Upper lobe of left lung (tissue), 6 donors: ENCODE measurements around the gene SAPCD2. TPM values are rescaled to one million over a fixed set of nuclear protein-coding genes. Genes with fewer than 3 reads are reported as not detected.

ENCODE experiments used
- ATAC-seq, 2 donors: fragments of 200-7000 bp; cut with Tn5 transposase; one replicate each; pipeline ENCODE4 v1.9.1; 2022; ENCODE audit warnings: mild to moderate bottlenecking in 2 of 2, moderate library complexity in 2 of 2; ENCODE audit not compliant: low FRiP score in 2 of 2
- DNase-seq, 2 donors: peaks; one replicate each; pipeline ENCODE4 v3.0.0-alpha.2; 2019 to 2020
- H3K27ac ChIP-seq, 4 donors: fragments of 200-600 bp; sonication (generic); one replicate each; pipeline ENCODE4 v1.5.1; 2016 to 2019
- H3K27me3 ChIP-seq, 4 donors: fragments of 200-600 bp; sonication (generic); one replicate each; pipeline ENCODE4 v1.5.1; 2017 to 2019
- H3K36me3 ChIP-seq, 4 donors: fragments of 200-600 bp; sonication (generic); one replicate each; pipeline ENCODE4 v1.5.1; 2016 to 2019
- H3K4me1 ChIP-seq, 4 donors: fragments of 200-600 bp; sonication (generic); one replicate each; pipeline ENCODE4 v1.5.1; 2018 to 2019
- H3K4me3 ChIP-seq, 4 donors: fragments of 200-600 bp; sonication (generic); one replicate each; pipeline ENCODE4 v1.5.1; 2017 to 2019; ENCODE audit warnings: mild to moderate bottlenecking in 2 of 4, moderate library complexity in 1 of 4
- H3K9me3 ChIP-seq, 4 donors: fragments of 200-600 bp; sonication (generic); one replicate each; pipeline ENCODE4 v1.5.1; 2018 to 2019
- CTCF ChIP-seq, 6 experiments: fragments of 450-650 bp in 4 of 6; fragments of 200-600 bp in 2 of 6; sonication (generic) in 2 of 6; IDR thresholded peaks; one replicate each; pipeline ENCODE4 v1.5.1; 2016 to 2019; ENCODE audit warnings: antibody characterized with exemption in 6 of 6
- EP300 ChIP-seq, 4 donors: sonication (generic); formaldehyde crosslinking; IDR thresholded peaks; one replicate each; pipeline ENCODE4 v1.5.1; 2017; ENCODE audit warnings: antibody characterized with exemption in 4 of 4, control low read depth in 2 of 4
- POLR2A ChIP-seq, 4 donors: fragments of 450-650 bp; IDR thresholded peaks; one replicate each; pipeline ENCODE4 v1.5.1; 2016 to 2017; ENCODE audit warnings: antibody characterized with exemption in 4 of 4, mild to moderate bottlenecking in 2 of 4
- POLR2AphosphoS5 ChIP-seq, 2 donors: sonication (generic); formaldehyde crosslinking; IDR thresholded peaks; one replicate each; pipeline ENCODE4 v1.5.1; 2017; ENCODE audit warnings: antibody characterized with exemption in 2 of 2
- WGBS, 2 donors: methylation state at CpG; one replicate each; pipeline ENCODE4 v1.1.5; 2017 to 2018; 5-methylcytosine and 5-hydroxymethylcytosine counted together
- total RNA-seq, 6 donors: library from RNA; depleted of rRNA in 4 of 6; stranded (reverse); fragments of >200 nt in 4 of 6; gene quantifications; one replicate each; pipeline versions ENCODE4 v1.1.0 to v1.2.1, GENCODE V29; 2016 to 2021
- donor health status: DM: no; HTN: no; CAD: no; lungs with moderate emphysema.
- donor health status: DM: no; HTN: yes; CAD: no; lungs with severe emphysema.

The SAPCD2 gene
- total RNA-seq, 6 donors from 2014 or later = 0.69 to 6.8 (median 1.4) TPM

- H3K27me3 ChIP-seq = no peaks in the 10 kb centered on the region
- TF ChIP-seq EP300 (IDR thresholded peaks at IDR 0.05) (no peak), POLR2A (IDR thresholded peaks at IDR 0.05) (no peak), CTCF (IDR thresholded peaks at IDR 0.05) (no peak), POLR2AphosphoS5 (IDR thresholded peaks at IDR 0.05) (no peak)
- ATAC-seq = no peak
- H3K36me3 ChIP-seq = peaks cover 12 to 86% (median 74%) of the 10 kb centered on the region in 4 donors
- WGBS, 2 donors = 87 to 92% methylated on average over 17 to 34 of the region's 34 CpGs
- DNase-seq = no peak
- H3K9me3 ChIP-seq = no peaks in the 10 kb centered on the region
- H3K27ac ChIP-seq = no peak overlapping the region
- peaks cover 5 to 13% (median 7%) of the 10 kb centered on the region in 4 donors for H3K4me1 ChIP-seq
- H3K4me3 ChIP-seq = no peak overlapping the region
These were observed 39.1 kb upstream of the SAPCD2 start for GRCh38 chr9:137109250-137110146.

GRCh38 chr9:137108608-137109249 lies 38.4 kb upstream of the SAPCD2 start:
- peaks cover 13 to 94% (median 82%) of the 10 kb centered on the region in 4 donors for H3K36me3 ChIP-seq
- 85 to 100% methylated on average over 3 to 22 of the region's 29 CpGs for WGBS, 2 donors
- peaks cover 5 to 7% (median 6%) of the 10 kb centered on the region in 4 donors for H3K4me1 ChIP-seq
- H3K27ac ChIP-seq = no peak overlapping the region
- DNase-seq (peak in 1 of 2 donors; percentile 78), ATAC-seq (no peak)
- TF ChIP-seq CTCF (IDR thresholded peaks at IDR 0.05) (no peak), POLR2A (IDR thresholded peaks at IDR 0.05) (no peak), POLR2AphosphoS5 (IDR thresholded peaks at IDR 0.05) (no peak), EP300 (IDR thresholded peaks at IDR 0.05) (no peak)
- no peak overlapping the region for H3K4me3 ChIP-seq
- H3K27me3 ChIP-seq = no peaks in the 10 kb centered on the region
- no peaks in the 10 kb centered on the region for H3K9me3 ChIP-seq

GRCh38 chr9:137107982-137108381 lies 37.6 kb upstream of the SAPCD2 start:
- no peak overlapping the region for H3K27ac ChIP-seq
- no peak for TF ChIP-seq EP300 (IDR thresholded peaks at IDR 0.05)
- no peak for TF ChIP-seq CTCF (IDR thresholded peaks at IDR 0.05)
- TF ChIP-seq POLR2AphosphoS5 (IDR thresholded peaks at IDR 0.05) = no peak
- H3K36me3 ChIP-seq = peaks cover 18 to 98% (median 86%) of the 10 kb centered on the region in 4 donors
- 97 to 98% methylated on average over 6 to 7 of the region's 17 CpGs for WGBS, 2 donors
- no peaks in the 10 kb centered on the region for H3K9me3 ChIP-seq
- no peaks in the 10 kb centered on the region for H3K4me1 ChIP-seq
- no peak overlapping the region for H3K4me3 ChIP-seq
- H3K27me3 ChIP-seq = no peaks in the 10 kb centered on the region
- no peak for ATAC-seq
- DNase-seq = peak in 1 of 2 donors; percentile 55

GRCh38 chr9:137107312-137107921 lies 37.1 kb upstream of the SAPCD2 start:
- no peak for ATAC-seq
- Histone ChIP-seq H3K36me3 (peaks cover 21 to 98% (median 86%) of the 10 kb centered on the region in 4 donors), H3K4me3 (no peak overlapping the region), H3K27me3 (no peaks in the 10 kb centered on the region), H3K4me1 (no peaks in the 10 kb centered on the region), H3K27ac (no peak overlapping the region), H3K9me3 (no peaks in the 10 kb centered on the region)
- TF ChIP-seq EP300 (IDR thresholded peaks at IDR 0.05) (no peak), POLR2AphosphoS5 (IDR thresholded peaks at IDR 0.05) (no peak)
- DNase-seq = peak in 1 of 2 donors; percentile 73
- 86 to 95% methylated on average over 8 to 18 of the region's 27 CpGs for WGBS, 2 donors
